ENCODE results near the gene SLC25A23. TPM values are rescaled to one million over a fixed set of nuclear protein-coding genes. Genes with fewer than 3 reads are reported as not detected.
"Not testable (repeated sequence)": the region's sequence is repeated elsewhere in the genome, so short reads cannot be mapped to it uniquely, and the experiment has no call there.

SLC25A23 gene
- total RNA-seq, 1 experiment from 2014 or later = 14.5 TPM

- no peaks in the 10 kb centered on the region for H3K9me3 Mint-ChIP-seq (ENCODE audit: unreplicated experiment)
- DNase-seq (ENCODE audit: unreplicated experiment) = no peak
- H3K27me3 Mint-ChIP-seq (ENCODE audit: insufficient read depth, unreplicated experiment) = no peaks in the 10 kb centered on the region
- ChIA-PET CTCF (interaction anchor here (0.7 kb wide), 1 partner anchor 184 kb away, joined by 3 read pairs; no protein-coding TSS in a partner anchor), POLR2A (no interaction called here)
- H3K27ac Mint-ChIP-seq (ENCODE audit: low read depth, unreplicated experiment) = no peak overlapping the region
- BruUV-seq (replicated peaks) = no TSS peak
- intact Hi-C loops (cut with micrococcal nuclease) = no loop called here
- H3K4me1 Mint-ChIP-seq (ENCODE audit: insufficient read depth, unreplicated experiment) = no peaks in the 10 kb centered on the region
- no peak for TF ChIP-seq CTCF (IDR thresholded peaks at IDR 0.05; ENCODE audit: unreplicated experiment)
- no peaks in the 10 kb centered on the region for H3K36me3 Mint-ChIP-seq (ENCODE audit: insufficient read depth, unreplicated experiment)
- no peak overlapping the region for H3K4me3 Mint-ChIP-seq (ENCODE audit: unreplicated experiment)
These were observed 56.6 kb downstream of the SLC25A23 start for GRCh38 chr19:6402837-6403608.

GRCh38 chr19:6402058-6402457, 57.5 kb downstream of the SLC25A23 start:
- DNase-seq (ENCODE audit: unreplicated experiment) = no peak
- no peaks in the 10 kb centered on the region for H3K36me3 Mint-ChIP-seq (ENCODE audit: insufficient read depth, unreplicated experiment)
- H3K9me3 Mint-ChIP-seq (ENCODE audit: unreplicated experiment) = no peaks in the 10 kb centered on the region
- no peak overlapping the region for H3K27ac Mint-ChIP-seq (ENCODE audit: low read depth, unreplicated experiment)
- ChIA-PET CTCF (interaction anchor here (0.8 kb wide), 1 partner anchor 24 kb away, joined by 3 read pairs; no protein-coding TSS in a partner anchor), POLR2A (no interaction called here)
- BruUV-seq (replicated peaks) = no TSS peak
- no peak for TF ChIP-seq CTCF (IDR thresholded peaks at IDR 0.05; ENCODE audit: unreplicated experiment)
- no peak overlapping the region for H3K4me3 Mint-ChIP-seq (ENCODE audit: unreplicated experiment)
- no peaks in the 10 kb centered on the region for H3K4me1 Mint-ChIP-seq (ENCODE audit: insufficient read depth, unreplicated experiment)
- H3K27me3 Mint-ChIP-seq (ENCODE audit: insufficient read depth, unreplicated experiment) = no peaks in the 10 kb centered on the region
- intact Hi-C loops (cut with micrococcal nuclease) = no loop called here

GRCh38 chr19:6400062-6400944, 59.3 kb downstream of the SLC25A23 start:
- CTCF ChIA-PET = interaction anchor here (0.7 kb wide), 1 partner anchor 1932 kb away, joined by 3 read pairs; no protein-coding TSS in a partner anchor
- H3K27me3 Mint-ChIP-seq (ENCODE audit: insufficient read depth, unreplicated experiment); POLR2A ChIA-PET; intact Hi-C loops (cut with micrococcal nuclease); DNase-seq (ENCODE audit: unreplicated experiment); H3K4me3 Mint-ChIP-seq (ENCODE audit: unreplicated experiment); H3K27ac Mint-ChIP-seq (ENCODE audit: low read depth, unreplicated experiment); H3K4me1 Mint-ChIP-seq (ENCODE audit: insufficient read depth, unreplicated experiment); BruUV-seq (replicated peaks); H3K9me3 Mint-ChIP-seq (ENCODE audit: unreplicated experiment); H3K36me3 Mint-ChIP-seq (ENCODE audit: insufficient read depth, unreplicated experiment): not testable (repeated sequence)

GRCh38 chr19:6396305-6396704, 63.3 kb downstream of the SLC25A23 start:
- peaks cover 13% of the 10 kb centered on the region for H3K4me1 Mint-ChIP-seq (ENCODE audit: insufficient read depth, unreplicated experiment)
- H3K9me3 Mint-ChIP-seq (ENCODE audit: unreplicated experiment) = no peaks in the 10 kb centered on the region
- no peak for TF ChIP-seq CTCF (IDR thresholded peaks at IDR 0.05; ENCODE audit: unreplicated experiment)
- H3K27ac Mint-ChIP-seq (ENCODE audit: low read depth, unreplicated experiment) = no peak overlapping the region
- H3K27me3 Mint-ChIP-seq (ENCODE audit: insufficient read depth, unreplicated experiment) = no peaks in the 10 kb centered on the region
- intact Hi-C loops (cut with micrococcal nuclease) = no loop called here
- no peak for DNase-seq (ENCODE audit: unreplicated experiment)
- BruUV-seq (replicated peaks) = no TSS peak
- no peak overlapping the region for H3K4me3 Mint-ChIP-seq (ENCODE audit: unreplicated experiment)
- POLR2A ChIA-PET = no interaction called here
- CTCF ChIA-PET = no interaction called here
- peaks cover 8% of the 10 kb centered on the region for H3K36me3 Mint-ChIP-seq (ENCODE audit: insufficient read depth, unreplicated experiment)

Data from MCF 10A (cell line).